Measurements from ENCODE around the gene CCDC12.

DNA sequence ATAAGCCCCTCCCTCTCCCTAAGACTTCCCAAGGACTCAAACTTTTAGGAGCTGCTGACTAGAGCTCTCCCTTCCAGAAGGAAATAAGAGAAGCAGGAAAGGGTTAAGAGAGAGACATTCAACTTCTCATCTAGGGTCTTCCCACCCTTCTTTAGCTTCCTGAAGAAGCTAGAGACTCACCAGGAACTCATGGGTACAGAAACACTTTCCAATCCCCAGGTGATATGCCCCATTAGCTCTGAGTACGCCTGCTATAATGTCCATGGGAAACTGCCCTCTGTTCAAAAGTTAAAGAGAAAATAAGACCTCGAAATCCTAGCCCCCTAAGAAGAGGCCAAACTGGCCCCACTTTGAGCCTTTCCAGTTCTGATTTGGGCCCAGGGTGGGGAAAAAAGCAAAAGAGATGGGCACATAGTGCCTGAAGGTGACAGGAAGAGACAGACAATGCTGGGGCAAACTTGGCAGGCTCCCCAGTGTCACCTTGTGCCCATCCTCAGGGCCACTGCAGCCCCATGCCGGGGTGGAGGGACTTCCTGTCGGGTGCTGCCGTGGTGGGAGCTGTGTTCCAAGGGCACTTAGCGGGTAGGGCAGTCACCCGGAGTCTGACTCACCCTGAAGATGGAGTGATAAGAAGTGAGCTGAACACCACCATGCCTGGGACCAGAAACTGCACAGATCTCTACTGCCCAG, 29.5 kb downstream of the CCDC12 start:
- TF ChIP-seq CTCF (IDR thresholded peaks at IDR 0.05), result no peak
- no peak for TF ChIP-seq ZFX (IDR thresholded peaks at IDR 0.05; ENCODE audit: borderline replicate concordance)
